ENCODE data around the gene LHFPL6. TPM values are rescaled to one million over a fixed set of nuclear protein-coding genes. Genes with fewer than 3 reads are reported as not detected.

LHFPL6 gene
- total RNA-seq, 4 donors from 2014 or later: 1.8 to 14.2 (median 9.0) TPM

DNA sequence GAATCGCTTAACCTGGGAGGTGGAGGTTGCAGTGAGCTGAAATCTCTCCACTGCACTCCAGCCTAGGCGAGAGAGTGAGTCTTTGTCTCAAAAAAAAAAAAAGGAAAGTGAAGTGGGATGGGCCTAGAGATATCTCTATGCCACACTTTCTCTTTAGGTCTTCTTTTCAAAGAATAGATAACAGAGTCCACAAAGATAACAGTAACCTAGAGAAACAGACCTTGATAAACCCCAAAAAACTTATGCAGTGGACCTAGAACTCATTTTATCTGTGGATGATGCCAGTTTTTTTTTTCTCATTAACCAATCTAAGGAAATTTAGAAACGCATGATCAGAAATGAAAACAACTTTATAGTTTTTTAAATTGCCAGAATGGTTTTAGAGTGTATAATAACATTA lies 227.4 kb downstream of the LHFPL6 start:
- no peaks in the 10 kb centered on the region for H3K36me3 ChIP-seq
- H3K9me3 ChIP-seq: no peaks in the 10 kb centered on the region
- no peak for DNase-seq
- no peaks in the 10 kb centered on the region for H3K4me1 ChIP-seq
- no peak overlapping the region for H3K27ac ChIP-seq
- H3K4me3 ChIP-seq: no peak overlapping the region
- TF ChIP-seq, protein P1, sequence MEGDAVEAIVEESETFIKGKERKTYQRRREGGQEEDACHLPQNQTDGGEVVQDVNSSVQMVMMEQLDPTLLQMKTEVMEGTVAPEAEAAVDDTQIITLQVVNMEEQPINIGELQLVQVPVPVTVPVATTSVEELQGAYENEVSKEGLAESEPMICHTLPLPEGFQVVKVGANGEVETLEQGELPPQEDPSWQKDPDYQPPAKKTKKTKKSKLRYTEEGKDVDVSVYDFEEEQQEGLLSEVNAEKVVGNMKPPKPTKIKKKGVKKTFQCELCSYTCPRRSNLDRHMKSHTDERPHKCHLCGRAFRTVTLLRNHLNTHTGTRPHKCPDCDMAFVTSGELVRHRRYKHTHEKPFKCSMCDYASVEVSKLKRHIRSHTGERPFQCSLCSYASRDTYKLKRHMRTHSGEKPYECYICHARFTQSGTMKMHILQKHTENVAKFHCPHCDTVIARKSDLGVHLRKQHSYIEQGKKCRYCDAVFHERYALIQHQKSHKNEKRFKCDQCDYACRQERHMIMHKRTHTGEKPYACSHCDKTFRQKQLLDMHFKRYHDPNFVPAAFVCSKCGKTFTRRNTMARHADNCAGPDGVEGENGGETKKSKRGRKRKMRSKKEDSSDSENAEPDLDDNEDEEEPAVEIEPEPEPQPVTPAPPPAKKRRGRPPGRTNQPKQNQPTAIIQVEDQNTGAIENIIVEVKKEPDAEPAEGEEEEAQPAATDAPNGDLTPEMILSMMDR (IDR thresholded peaks at IDR 0.05): no peak
- no peak for TF ChIP-seq POLR2A (IDR thresholded peaks at IDR 0.05)
- H3K27me3 ChIP-seq: no peaks in the 10 kb centered on the region

DNA sequence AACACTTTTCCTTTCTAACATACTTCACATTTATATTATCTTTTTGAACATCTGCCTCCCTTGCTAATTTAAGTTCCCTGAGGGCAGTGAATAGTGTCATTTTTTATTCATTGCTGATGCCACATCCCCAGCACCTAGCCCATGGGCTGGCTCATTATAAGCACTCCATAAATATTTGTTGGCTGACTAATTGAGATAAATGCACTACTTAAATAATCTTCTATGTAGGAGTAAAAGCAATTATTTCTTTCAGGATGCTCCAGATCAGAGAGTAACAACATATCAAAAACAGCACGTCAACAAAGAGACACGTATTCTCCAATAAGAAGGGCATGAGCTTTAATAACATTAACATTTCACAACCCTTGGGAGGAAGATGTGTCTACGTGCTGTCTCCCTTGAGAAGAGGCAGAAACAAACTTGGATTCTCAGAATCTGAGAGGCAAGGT lies 228.2 kb downstream of the LHFPL6 start:
- H3K27me3 ChIP-seq: no peaks in the 10 kb centered on the region
- TF ChIP-seq, protein P1 (IDR thresholded peaks at IDR 0.05): no peak
- no peak overlapping the region for H3K4me3 ChIP-seq
- no peaks in the 10 kb centered on the region for H3K36me3 ChIP-seq
- H3K4me1 ChIP-seq: no peaks in the 10 kb centered on the region
- no peaks in the 10 kb centered on the region for H3K9me3 ChIP-seq
- no peak for DNase-seq
- H3K27ac ChIP-seq: no peak overlapping the region

DNA sequence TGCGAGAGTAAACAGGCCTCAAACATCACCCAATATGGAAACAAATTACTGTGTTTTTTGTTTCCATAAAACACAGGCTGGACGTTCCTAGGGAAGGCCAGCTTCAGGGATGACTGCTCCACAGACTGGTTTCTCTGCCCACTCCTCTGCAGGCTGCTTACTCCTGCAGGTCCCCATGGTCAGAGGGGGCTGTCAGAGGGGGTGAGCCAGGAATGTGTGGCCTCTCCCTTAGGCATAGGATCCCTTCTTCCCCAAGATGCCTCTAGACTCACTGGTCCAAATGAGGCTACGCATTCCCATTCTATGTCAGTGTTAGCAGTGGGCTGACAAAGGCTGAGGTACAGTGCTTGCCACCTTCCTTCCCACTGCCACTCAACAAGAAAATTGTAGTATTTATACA lies 229.8 kb downstream of the LHFPL6 start:
- no peak for DNase-seq
- H3K36me3 ChIP-seq: no peaks in the 10 kb centered on the region
- TF ChIP-seq, protein P1 (IDR thresholded peaks at IDR 0.05): no peak
- TF ChIP-seq POLR2A (IDR thresholded peaks at IDR 0.05): no peak
- no peaks in the 10 kb centered on the region for H3K27me3 ChIP-seq
- no peak overlapping the region for H3K4me3 ChIP-seq
- no peaks in the 10 kb centered on the region for H3K9me3 ChIP-seq
- H3K4me1 ChIP-seq: no peaks in the 10 kb centered on the region
- H3K27ac ChIP-seq: no peak overlapping the region

DNA sequence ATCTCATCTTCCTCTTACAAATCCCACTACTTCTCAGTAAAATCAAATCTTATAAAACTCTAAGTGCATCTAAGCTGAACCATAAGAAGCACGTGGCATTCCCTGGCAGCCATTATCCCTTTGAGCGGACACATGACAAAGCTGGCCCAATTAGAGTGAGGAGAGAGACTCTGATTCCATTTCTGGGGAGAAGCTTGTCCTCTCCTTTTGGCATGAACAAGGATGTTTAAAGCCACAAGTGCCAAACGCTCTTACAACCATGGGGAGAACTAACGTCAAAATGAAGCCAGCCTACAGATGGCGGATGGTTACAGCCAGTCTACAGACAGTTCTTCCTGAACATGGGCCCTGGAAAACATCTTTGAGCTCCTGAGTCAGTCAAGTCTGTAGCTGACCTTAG lies 231.3 kb downstream of the LHFPL6 start:
- Histone ChIP-seq H3K4me3 (no peak overlapping the region), H3K36me3 (no peaks in the 10 kb centered on the region), H3K27me3 (no peaks in the 10 kb centered on the region), H3K4me1 (no peaks in the 10 kb centered on the region), H3K27ac (no peak overlapping the region), H3K9me3 (no peaks in the 10 kb centered on the region)
- no peak for DNase-seq
- no peak for TF ChIP-seq POLR2A (IDR thresholded peaks at IDR 0.05)
- TF ChIP-seq, protein P1 (IDR thresholded peaks at IDR 0.05): no peak

DNA sequence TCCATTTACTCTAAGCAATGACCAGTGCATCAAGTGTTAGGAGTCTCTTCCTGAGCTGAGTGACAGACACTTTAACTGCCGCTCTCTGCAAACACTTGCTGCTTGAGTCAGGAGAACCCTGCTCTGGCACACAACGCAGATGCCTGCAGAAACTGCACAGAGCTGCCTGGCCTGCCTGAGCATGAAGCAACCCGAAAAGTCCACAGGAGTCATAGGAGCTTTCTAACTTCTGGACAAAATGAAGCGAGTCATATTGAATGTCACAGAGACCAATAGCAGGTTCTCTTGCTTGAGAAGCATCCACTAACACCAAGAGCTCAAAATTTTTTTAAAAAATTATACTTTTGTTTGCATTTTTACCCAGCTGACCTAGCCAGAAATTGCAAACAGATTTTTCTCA lies 232.4 kb downstream of the LHFPL6 start:
- DNase-seq: no peak
- H3K9me3 ChIP-seq: no peaks in the 10 kb centered on the region
- no peak overlapping the region for H3K27ac ChIP-seq
- H3K4me1 ChIP-seq: no peaks in the 10 kb centered on the region
- no peaks in the 10 kb centered on the region for H3K27me3 ChIP-seq
- no peaks in the 10 kb centered on the region for H3K36me3 ChIP-seq
- TF ChIP-seq, protein P1 (IDR thresholded peaks at IDR 0.05): no peak
- TF ChIP-seq POLR2A (IDR thresholded peaks at IDR 0.05): no peak
- no peak overlapping the region for H3K4me3 ChIP-seq

- no peak overlapping the region for H3K27ac ChIP-seq
- H3K4me1 ChIP-seq: no peaks in the 10 kb centered on the region
Observed at GRCh38 chr13:39370048-39370447, 232.9 kb downstream of the LHFPL6 start.

More at GRCh38 chr13:39370048-39370447, 232.9 kb downstream of the LHFPL6 start:
- Histone ChIP-seq H3K9me3 (no peaks in the 10 kb centered on the region), H3K36me3 (no peaks in the 10 kb centered on the region), H3K4me3 (no peak overlapping the region), H3K27me3 (no peaks in the 10 kb centered on the region)
- TF ChIP-seq POLR2A (IDR thresholded peaks at IDR 0.05): no peak
- TF ChIP-seq, protein P1 (IDR thresholded peaks at IDR 0.05): no peak
- DNase-seq: no peak

Data from Peyer's patch (tissue), 4 donors.